ENCODE results near the gene NLGN1. TPM values are rescaled to one million over a fixed set of nuclear protein-coding genes. Genes with fewer than 3 reads are reported as not detected.
"Not testable (repeated sequence)": the region's sequence is repeated elsewhere in the genome, so short reads cannot be mapped to it uniquely, and the experiment has no call there.

NLGN1 gene
- total RNA-seq: 3.9 TPM
- long read RNA-seq, partial matches to known transcripts: 0 of 3 reads
- long read RNA-seq, other reads (novel, unspliced or antisense): 3 of 3 reads

DNA sequence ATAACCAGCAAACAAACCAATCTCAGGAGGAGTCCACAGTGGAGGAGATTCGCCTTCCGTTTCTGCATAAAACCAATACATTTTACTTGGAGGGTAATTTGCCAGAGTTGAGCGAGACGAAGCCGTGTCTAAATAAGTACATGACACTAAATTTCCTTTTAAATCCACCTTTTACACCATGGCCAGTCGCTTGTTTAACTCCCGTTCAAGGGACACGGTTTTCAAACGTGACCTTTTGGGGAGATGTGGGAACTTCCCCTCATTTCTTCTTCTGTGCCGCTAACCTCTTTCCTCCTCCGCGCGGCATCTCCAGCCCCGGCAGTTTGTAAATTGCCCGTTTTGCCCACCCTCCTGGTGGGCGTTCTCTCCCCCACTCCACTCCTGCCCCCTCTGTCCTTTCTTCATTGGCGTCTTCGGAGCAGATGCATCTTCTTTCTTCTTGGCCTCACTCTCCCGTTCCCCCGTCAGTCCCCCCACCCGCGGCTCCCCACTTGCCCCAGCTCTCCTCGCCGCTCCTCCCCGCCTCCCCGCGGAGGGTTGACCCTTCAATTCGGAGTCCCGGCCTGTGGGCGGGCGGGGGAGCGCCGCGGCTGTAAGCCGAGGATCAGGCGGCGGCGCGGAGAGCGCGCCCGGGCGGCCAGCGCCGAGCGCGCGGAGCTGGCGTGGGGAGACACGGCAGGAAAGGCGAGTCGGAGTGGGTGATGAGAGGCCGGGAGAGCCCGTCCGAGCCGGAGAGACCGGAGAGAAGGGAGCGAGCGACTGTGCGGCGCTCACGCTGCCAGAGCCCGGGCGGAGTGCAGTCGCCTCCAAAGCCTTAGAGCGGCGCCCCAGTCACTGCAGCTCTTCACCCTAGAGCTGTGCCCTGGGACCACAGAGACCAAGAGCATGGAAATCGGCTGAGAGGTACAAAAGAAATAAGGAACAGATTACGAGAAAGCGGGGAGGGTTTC, at the start of gene NLGN1:
Gene NLGN1 (plus strand): TSS at position 584 of the 950 bp plus-strand sequence.
- TF ChIP-seq, protein P1, sequence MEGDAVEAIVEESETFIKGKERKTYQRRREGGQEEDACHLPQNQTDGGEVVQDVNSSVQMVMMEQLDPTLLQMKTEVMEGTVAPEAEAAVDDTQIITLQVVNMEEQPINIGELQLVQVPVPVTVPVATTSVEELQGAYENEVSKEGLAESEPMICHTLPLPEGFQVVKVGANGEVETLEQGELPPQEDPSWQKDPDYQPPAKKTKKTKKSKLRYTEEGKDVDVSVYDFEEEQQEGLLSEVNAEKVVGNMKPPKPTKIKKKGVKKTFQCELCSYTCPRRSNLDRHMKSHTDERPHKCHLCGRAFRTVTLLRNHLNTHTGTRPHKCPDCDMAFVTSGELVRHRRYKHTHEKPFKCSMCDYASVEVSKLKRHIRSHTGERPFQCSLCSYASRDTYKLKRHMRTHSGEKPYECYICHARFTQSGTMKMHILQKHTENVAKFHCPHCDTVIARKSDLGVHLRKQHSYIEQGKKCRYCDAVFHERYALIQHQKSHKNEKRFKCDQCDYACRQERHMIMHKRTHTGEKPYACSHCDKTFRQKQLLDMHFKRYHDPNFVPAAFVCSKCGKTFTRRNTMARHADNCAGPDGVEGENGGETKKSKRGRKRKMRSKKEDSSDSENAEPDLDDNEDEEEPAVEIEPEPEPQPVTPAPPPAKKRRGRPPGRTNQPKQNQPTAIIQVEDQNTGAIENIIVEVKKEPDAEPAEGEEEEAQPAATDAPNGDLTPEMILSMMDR (IDR thresholded peaks at IDR 0.05): peak; percentile 21
- peak within 1 kb of the TSS; percentile 32 for H3K27ac ChIP-seq
- DNase-seq: peak; percentile 73
- H3K27me3 ChIP-seq (ENCODE audit: low read depth): peaks cover 12% of the 10 kb centered on the region
- H3K4me3 ChIP-seq: peak within 1 kb of the TSS; percentile 67
- no peaks in the 10 kb centered on the region for H3K9me3 ChIP-seq
- ATAC-seq: peak; percentile 74 to 85
- no peaks in the 10 kb centered on the region for H3K36me3 ChIP-seq
- intact Hi-C loops (cut with DNase I): no loop called here
- H3K4me1 ChIP-seq: peaks cover 22% of the 10 kb centered on the region

DNA sequence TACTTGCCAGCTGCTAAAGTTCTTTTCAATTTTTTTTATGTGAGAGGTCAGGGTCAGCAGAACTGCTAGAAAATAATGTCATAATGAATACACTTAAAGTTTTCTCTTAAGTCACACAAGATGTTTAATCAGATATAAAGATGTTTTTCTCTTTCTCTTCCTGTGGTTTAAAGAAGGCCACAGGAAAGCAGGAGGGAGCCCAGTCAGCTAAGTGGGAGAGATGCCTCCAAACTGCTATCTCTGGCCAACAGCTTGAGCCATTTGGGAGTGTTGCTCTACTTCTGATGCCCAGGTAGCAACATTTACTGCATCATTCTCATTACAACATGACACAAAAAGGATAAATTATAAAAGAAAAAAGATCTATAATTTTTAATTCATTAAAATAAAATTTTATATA, 45.7 kb upstream of the NLGN1 start:
- Histone ChIP-seq H3K9me3 (peaks cover 6% of the 10 kb centered on the region), H3K36me3 (no peaks in the 10 kb centered on the region)
- intact Hi-C loops (cut with DNase I): no loop called here

DNA sequence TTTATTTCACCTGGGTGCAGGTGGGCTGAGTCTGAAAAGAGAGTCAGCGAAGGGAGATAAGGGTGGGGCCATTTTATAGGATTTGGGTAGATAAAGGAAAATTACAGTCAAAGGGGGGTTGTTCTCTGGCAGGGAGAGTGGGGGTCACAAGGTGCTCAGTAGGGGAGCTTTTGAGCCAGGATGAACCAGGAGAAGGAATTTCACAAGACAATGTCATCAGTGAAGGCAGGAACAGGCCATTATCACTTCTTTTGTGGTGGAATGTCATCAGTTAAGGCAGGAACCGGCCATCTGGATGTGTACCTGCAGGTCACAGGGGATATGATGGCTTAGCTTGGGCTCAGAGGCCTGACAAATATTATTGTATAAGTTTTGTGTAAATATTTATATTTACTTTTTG, 44.4 kb upstream of the NLGN1 start:
- ATAC-seq; H3K27ac ChIP-seq; H3K36me3 ChIP-seq; intact Hi-C loops (cut with DNase I); H3K4me1 ChIP-seq; DNase-seq; H3K4me3 ChIP-seq; H3K9me3 ChIP-seq; H3K27me3 ChIP-seq (ENCODE audit: low read depth): not testable (repeated sequence)

More for the DNA sequence above, 45.7 kb upstream of the NLGN1 start:
- no peaks in the 10 kb centered on the region for H3K27me3 ChIP-seq (ENCODE audit: low read depth)
- ATAC-seq: no peak
- no peak overlapping the region for H3K27ac ChIP-seq
- no peak for DNase-seq
- TF ChIP-seq, protein P1 (IDR thresholded peaks at IDR 0.05): no peak
- no peaks in the 10 kb centered on the region for H3K4me1 ChIP-seq
- H3K4me3 ChIP-seq: no peak overlapping the region

DNA sequence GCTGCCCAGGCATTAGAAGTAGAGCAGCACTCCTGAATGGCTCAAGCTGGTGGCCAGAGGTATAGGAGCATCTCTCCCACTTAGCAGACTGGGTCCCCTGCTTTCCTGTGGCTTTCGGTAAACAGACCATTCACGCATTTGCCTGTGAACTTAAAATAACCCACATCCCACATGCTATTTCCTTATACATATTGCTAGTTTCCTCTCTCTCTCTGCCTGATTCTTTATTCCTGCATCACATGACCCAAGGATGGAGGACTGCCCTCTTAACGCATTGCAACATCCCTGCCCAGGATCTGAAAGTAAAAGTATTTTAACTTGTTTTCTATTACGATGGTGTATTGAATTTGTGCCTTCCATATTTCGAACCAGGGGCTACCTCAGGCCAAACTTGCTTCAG, 43.4 kb upstream of the NLGN1 start:
- intact Hi-C loops (cut with DNase I): no loop called here
- Histone ChIP-seq H3K36me3 (no peaks in the 10 kb centered on the region), H3K27ac (no peak overlapping the region), H3K4me1 (no peaks in the 10 kb centered on the region), H3K27me3 (ENCODE audit: low read depth) (no peaks in the 10 kb centered on the region), H3K4me3 (no peak overlapping the region), H3K9me3 (peaks cover 6% of the 10 kb centered on the region)
- DNase-seq (no peak), ATAC-seq (no peak)
- TF ChIP-seq, protein P1 (IDR thresholded peaks at IDR 0.05): no peak

DNA sequence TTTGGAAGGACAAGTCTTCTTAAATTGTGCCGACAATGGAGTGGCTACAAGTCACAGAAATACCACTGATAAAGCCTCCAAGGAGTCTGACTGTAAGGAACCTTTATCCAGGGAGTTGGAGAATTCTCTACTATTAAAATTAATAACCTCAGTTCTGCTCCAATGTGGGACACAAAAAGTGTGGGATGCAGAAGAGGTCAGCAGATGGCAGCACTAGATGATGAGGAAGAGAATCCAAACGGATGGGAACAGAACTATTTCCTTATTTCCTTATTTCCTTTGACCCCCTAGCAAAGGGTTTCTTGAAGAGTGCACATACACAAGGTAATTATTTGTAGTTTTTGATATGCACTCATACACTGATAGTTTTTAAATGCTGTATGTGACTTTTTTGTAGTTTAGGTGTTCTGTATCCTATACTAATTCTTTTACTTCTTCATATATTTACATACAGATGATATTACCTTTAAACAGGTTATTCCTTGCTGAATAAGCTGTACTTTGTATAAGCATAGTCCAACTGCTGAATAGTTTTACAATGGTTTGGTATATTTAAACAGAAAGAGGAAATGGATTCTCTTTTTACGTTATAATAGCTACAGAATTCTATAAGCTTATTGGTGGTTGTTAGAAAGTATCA, 25.6 kb upstream of the NLGN1 start:
- peak; percentile 47 to 65 for ATAC-seq

More for the DNA sequence above, 25.6 kb upstream of the NLGN1 start:
- Histone ChIP-seq H3K36me3 (no peaks in the 10 kb centered on the region), H3K27me3 (ENCODE audit: low read depth) (no peaks in the 10 kb centered on the region), H3K4me1 (no peaks in the 10 kb centered on the region), H3K27ac (no peak overlapping the region), H3K4me3 (no peak overlapping the region), H3K9me3 (no peaks in the 10 kb centered on the region)
- TF ChIP-seq, protein P1 (IDR thresholded peaks at IDR 0.05): peak; percentile 57
- no peak for DNase-seq
- intact Hi-C loops (cut with DNase I): no loop called here

Data from lower lobe of right lung (tissue), 2 donors.